Peyer's patch (tissue), 4 donors: ENCODE data around the gene TTLL8. TPM values are rescaled to one million over a fixed set of nuclear protein-coding genes. Genes with fewer than 3 reads are reported as not detected.
A peak's percentile ranks its signal among the peaks of the same experiment; 100 is the strongest.

Source experiments
- DNase-seq, 3 donors: peaks; one replicate each; pipeline ENCODE4 v3.0.0-alpha.2; 2017 to 2019
- H3K27ac ChIP-seq, 4 donors: fragments of 200-600 bp; sonication (generic); one replicate each; pipeline ENCODE4 v1.5.1; 2016 to 2019
- H3K27me3 ChIP-seq, 2 donors: fragments of 200-600 bp; sonication (generic); one replicate each; pipeline ENCODE4 v1.5.1; 2019
- H3K36me3 ChIP-seq, 3 donors: fragments of 200-600 bp; sonication (generic); one replicate each; pipeline ENCODE4 v1.5.1; 2016 to 2019
- H3K4me1 ChIP-seq, 4 donors: fragments of 200-600 bp; sonication (generic); one replicate each; pipeline ENCODE4 v1.5.1; 2016 to 2019
- H3K4me3 ChIP-seq, 4 donors: fragments of 200-600 bp; sonication (generic); 1 replicate in 3 of 4; 2 replicates in 1 of 4; pipeline ENCODE4 v1.5.1; 2016 to 2019; ENCODE audit warnings: mild to moderate bottlenecking in 1 of 4
- H3K9me3 ChIP-seq, 4 donors: fragments of 200-600 bp; sonication (generic); one replicate each; pipeline ENCODE4 v1.5.1; 2016 to 2019; ENCODE audit warnings: mild to moderate bottlenecking in 1 of 4
- POLR2A ChIP-seq, 2 donors: fragments of 450-650 bp; IDR thresholded peaks; one replicate each; pipeline ENCODE4 v1.5.1; 2017; ENCODE audit warnings: antibody characterized with exemption in 2 of 2, mild to moderate bottlenecking in 2 of 2, moderate library complexity in 2 of 2
- total RNA-seq, 4 donors: library from RNA; depleted of rRNA; stranded (reverse); fragments of >200 nt; gene quantifications; one replicate each; pipeline ENCODE4 v1.1.0, GENCODE V29; 2016
- TF ChIP-seq, protein P1 (sequence below), 6 experiments: fragments of 450-650 bp in 4 of 6; fragments of 200-600 bp in 2 of 6; sonication (generic) in 1 of 6; IDR thresholded peaks; one replicate each; pipeline ENCODE4 v1.5.1; 2017 to 2019; ENCODE audit warnings: antibody characterized with exemption in 6 of 6, mild to moderate bottlenecking in 3 of 6, moderate library complexity in 1 of 6

Gene TTLL8
- total RNA-seq, 4 donors from 2014 or later, result not detected

GRCh38 chr22:50085211-50085972 is 27.3 kb upstream of the TTLL8 start, which contains the start of gene MLC1:
TSS of gene MLC1 (minus strand) at chr22:50085426. CDS start at chr22:50084902, 524 bp downstream.
- no peaks in the 10 kb centered on the region for H3K4me1 ChIP-seq
- TF ChIP-seq, protein P1, sequence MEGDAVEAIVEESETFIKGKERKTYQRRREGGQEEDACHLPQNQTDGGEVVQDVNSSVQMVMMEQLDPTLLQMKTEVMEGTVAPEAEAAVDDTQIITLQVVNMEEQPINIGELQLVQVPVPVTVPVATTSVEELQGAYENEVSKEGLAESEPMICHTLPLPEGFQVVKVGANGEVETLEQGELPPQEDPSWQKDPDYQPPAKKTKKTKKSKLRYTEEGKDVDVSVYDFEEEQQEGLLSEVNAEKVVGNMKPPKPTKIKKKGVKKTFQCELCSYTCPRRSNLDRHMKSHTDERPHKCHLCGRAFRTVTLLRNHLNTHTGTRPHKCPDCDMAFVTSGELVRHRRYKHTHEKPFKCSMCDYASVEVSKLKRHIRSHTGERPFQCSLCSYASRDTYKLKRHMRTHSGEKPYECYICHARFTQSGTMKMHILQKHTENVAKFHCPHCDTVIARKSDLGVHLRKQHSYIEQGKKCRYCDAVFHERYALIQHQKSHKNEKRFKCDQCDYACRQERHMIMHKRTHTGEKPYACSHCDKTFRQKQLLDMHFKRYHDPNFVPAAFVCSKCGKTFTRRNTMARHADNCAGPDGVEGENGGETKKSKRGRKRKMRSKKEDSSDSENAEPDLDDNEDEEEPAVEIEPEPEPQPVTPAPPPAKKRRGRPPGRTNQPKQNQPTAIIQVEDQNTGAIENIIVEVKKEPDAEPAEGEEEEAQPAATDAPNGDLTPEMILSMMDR (IDR thresholded peaks at IDR 0.05), result no peak
- TF ChIP-seq POLR2A (IDR thresholded peaks at IDR 0.05), result no peak
- H3K4me3 ChIP-seq, result no peak within 1 kb of the TSS
- no peak within 1 kb of the TSS for H3K27ac ChIP-seq
- DNase-seq, result no peak
- no peaks in the 10 kb centered on the region for H3K27me3 ChIP-seq
- no peaks in the 10 kb centered on the region for H3K9me3 ChIP-seq
- no peaks in the 10 kb centered on the region for H3K36me3 ChIP-seq

GRCh38 chr22:50084614-50085021 is 26.5 kb upstream of the TTLL8 start:
- TF ChIP-seq, protein P1 (IDR thresholded peaks at IDR 0.05), result no peak
- TF ChIP-seq POLR2A (IDR thresholded peaks at IDR 0.05), result no peak
- H3K4me3 ChIP-seq, result no peak overlapping the region
- no peak for DNase-seq
- H3K36me3 ChIP-seq, result no peaks in the 10 kb centered on the region
- no peaks in the 10 kb centered on the region for H3K4me1 ChIP-seq
- H3K27me3 ChIP-seq, result no peaks in the 10 kb centered on the region
- no peaks in the 10 kb centered on the region for H3K9me3 ChIP-seq
- no peak overlapping the region for H3K27ac ChIP-seq

DNA sequence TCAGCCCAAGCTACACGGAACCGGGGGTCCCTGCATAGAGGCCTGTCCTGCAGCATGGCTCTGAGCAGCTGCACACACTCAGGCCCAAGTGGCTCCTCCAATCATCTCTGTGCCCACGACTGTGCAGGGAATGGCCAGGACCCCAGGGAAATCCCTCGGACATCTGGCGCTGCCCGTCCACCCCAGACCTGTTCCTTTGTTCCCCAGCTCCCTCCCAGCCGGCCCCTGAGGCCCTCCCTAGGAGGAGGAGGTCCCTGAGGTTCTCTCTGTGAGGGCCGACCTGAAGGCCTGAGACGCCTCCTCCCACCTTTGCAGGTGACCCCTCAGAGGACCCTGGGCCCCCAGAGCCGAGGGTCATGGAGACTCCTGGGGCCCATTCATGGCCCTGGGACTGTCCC is 26.0 kb upstream of the TTLL8 start:
- Histone ChIP-seq H3K4me3 (no peak overlapping the region), H3K27ac (no peak overlapping the region), H3K4me1 (no peaks in the 10 kb centered on the region), H3K36me3 (no peaks in the 10 kb centered on the region), H3K27me3 (no peaks in the 10 kb centered on the region), H3K9me3 (no peaks in the 10 kb centered on the region)
- no peak for TF ChIP-seq POLR2A (IDR thresholded peaks at IDR 0.05)
- TF ChIP-seq, protein P1 (IDR thresholded peaks at IDR 0.05), result no peak
- no peak for DNase-seq

DNA sequence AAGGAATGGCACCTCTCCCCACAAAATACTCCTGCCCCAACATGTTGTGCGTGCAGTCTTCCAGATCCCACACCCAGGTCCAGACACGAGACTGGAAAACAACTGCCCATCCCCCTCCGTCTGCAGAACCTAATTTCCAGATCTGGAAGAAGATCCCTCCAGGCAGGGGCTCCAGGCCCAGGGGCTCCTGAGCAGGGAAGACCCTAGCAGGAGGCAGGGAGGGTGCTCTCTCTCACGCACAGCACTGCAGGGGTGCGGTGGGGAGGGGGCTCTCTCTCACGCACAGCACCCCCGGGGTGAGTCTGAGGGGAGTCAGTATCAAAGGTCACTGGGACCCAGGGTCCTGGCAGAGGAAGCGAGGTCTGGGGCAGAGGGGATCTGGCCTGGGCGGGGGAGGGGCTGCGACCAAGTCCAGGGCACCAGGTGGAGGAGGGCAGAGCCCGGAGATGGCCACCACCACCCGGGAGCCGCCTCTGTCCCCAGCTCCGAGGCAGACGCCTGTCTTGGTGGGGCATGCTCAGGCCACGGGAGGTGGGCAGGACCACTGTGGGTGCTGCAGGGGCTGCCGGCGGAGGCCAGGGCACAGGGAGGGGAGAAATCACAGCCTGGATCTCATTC is 25.5 kb upstream of the TTLL8 start:
- TF ChIP-seq, protein P1 (IDR thresholded peaks at IDR 0.05), result no peak
- Histone ChIP-seq H3K9me3 (no peaks in the 10 kb centered on the region), H3K4me1 (no peaks in the 10 kb centered on the region), H3K4me3 (no peak overlapping the region), H3K27me3 (no peaks in the 10 kb centered on the region), H3K36me3 (no peaks in the 10 kb centered on the region), H3K27ac (no peak overlapping the region)
- no peak for DNase-seq

GRCh38 chr22:50082961-50083461 is 24.9 kb upstream of the TTLL8 start:
- Histone ChIP-seq H3K27me3 (no peaks in the 10 kb centered on the region), H3K9me3 (no peaks in the 10 kb centered on the region), H3K4me3 (no peak overlapping the region), H3K4me1 (no peaks in the 10 kb centered on the region), H3K27ac (no peak overlapping the region), H3K36me3 (no peaks in the 10 kb centered on the region)
- DNase-seq, result peak in 2 of 3 donors; percentile 67 to 70
- no peak for TF ChIP-seq POLR2A (IDR thresholded peaks at IDR 0.05)
- TF ChIP-seq, protein P1 (IDR thresholded peaks at IDR 0.05), result no peak
